Coronary artery (tissue), 2 donors: ENCODE data around the gene EEF1A1.
"Not testable (repeated sequence)": the region's sequence is repeated elsewhere in the genome, so short reads cannot be mapped to it uniquely, and the experiment has no call there.

Experiments
- DNase-seq: peaks from one replicate; pipeline ENCODE4 v3.0.0-alpha.2; 2017; ENCODE audit warnings: low spot score
- H3K27ac ChIP-seq, 2 donors: fragments of 200-600 bp; sonication (generic); one replicate each; pipeline ENCODE4 v1.5.1; 2016 to 2019
- H3K4me3 ChIP-seq: fragments of 200-600 bp; sonication (generic); 2 replicates; pipeline ENCODE4 v1.5.1; 2016; ENCODE audit warnings: mild to moderate bottlenecking, moderate library complexity
- TF ChIP-seq, protein P1 (sequence below): fragments of 200-600 bp; sonication (generic); IDR thresholded peaks from one replicate; pipeline ENCODE4 v1.5.1; 2019; ENCODE audit warnings: antibody characterized with exemption

Gene EEF1A1

DNA sequence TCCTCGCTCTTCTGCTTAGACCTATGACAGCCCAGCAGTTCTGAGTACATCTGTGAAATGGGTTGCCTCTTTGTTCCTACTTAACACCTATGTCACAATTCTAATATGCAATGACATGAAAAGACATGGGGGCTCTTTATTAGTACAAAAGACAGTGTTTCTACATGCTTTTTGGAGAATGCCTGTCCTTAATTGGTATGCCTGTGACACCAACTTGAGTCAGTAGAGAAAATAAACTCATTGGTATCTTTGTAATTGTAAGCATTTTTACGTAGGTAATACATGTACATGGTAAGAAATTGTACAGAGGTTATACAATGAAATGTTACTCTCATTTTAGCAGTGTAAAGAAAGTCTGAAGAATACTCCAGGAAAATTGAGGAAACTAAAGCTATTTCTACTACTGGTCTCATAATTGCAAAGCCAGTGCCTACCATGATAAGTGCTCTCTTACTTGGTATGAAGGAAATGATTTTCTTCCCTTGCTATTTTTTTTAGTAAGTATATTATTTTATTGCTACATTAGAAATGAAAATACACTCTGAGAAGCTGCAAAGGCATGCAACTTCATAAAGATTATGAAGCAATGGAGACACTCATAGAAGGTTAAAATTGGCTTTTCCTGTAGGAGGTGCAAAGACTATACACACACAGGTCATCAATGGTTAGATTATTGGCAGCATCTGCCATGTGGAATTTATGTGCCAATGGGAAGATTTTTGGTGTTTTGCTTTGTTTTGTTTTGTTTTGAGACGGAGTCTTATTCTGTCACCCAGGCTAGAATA, 4.9 kb upstream of the EEF1A1 start:
- TF ChIP-seq, protein P1, sequence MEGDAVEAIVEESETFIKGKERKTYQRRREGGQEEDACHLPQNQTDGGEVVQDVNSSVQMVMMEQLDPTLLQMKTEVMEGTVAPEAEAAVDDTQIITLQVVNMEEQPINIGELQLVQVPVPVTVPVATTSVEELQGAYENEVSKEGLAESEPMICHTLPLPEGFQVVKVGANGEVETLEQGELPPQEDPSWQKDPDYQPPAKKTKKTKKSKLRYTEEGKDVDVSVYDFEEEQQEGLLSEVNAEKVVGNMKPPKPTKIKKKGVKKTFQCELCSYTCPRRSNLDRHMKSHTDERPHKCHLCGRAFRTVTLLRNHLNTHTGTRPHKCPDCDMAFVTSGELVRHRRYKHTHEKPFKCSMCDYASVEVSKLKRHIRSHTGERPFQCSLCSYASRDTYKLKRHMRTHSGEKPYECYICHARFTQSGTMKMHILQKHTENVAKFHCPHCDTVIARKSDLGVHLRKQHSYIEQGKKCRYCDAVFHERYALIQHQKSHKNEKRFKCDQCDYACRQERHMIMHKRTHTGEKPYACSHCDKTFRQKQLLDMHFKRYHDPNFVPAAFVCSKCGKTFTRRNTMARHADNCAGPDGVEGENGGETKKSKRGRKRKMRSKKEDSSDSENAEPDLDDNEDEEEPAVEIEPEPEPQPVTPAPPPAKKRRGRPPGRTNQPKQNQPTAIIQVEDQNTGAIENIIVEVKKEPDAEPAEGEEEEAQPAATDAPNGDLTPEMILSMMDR, result no peak
- Histone ChIP-seq H3K27ac (no peak overlapping the region), H3K4me3 (no peak overlapping the region)
- DNase-seq, result no peak

DNA sequence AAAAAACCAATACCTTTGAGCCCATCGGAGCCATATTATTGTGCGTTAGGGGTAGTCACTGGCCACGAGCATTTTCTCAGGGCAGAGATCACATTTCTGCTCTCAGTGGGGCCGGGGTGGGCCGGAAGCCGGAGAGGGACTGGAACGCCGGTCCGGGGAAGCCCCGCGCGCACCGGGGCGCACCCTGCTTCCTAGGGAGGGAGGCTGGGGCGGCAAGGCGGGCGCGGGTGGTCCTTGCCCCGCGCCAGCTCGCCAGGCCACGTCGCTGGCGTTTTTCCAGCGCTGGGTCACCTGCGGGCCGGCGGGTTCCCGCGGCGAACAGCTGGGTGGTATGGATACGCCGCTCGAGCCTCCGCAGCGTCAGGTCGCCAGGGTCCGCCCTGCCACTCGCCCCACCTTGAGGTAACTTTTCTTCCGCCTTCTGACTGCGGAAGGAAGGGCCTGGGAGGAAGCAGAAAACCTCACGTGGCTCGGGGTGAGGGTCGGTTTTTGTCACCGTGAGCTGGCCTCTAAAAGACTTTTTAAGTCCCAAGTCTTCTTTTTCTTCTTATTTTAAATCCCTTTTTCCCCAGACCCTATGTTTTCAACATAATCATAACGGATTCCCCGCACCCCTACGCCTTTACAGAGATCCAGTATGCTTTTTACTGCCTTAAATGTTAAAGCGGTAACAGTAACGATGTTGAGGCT, 2.7 kb upstream of the EEF1A1 start:
- Histone ChIP-seq H3K4me3 (peak overlapping the region; percentile 83), H3K27ac (peak overlapping the region; percentile 80 to 97)

DNA sequence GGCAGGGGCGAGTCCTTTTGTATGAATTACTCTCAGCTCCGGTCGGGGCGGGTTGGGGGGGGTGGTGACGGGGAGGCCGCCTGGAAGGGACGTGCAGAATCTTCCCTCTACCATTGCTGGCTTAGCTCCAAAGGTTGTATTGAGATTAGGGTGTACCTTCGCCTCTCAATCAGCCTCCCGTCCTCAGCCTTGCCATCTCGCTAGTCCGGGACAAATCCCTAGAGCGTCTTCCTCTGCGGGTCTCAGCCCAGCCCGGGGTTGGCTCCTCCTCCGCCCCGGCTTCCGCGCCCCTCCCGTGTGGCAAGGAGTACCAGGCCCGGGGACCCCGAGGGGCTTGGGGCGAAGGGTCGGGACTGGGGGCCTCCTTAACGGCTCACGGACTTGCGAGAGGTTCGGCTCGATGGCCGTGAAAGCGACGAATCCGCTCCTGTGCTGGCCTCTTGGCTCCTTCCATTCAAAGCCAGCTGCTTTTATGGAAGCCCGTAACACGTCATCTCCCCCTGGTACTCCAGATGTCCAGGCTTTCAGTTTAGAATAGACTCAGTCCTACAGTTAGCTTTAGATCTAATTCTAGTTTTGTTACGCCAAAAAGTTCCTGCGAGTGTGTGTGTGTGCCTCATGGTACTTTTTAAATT, 636 bp upstream of the EEF1A1 start:
- no peak for DNase-seq
- TF ChIP-seq, protein P1, result no peak
- peak overlapping the region; percentile 97 to 100 for H3K27ac ChIP-seq
- peak overlapping the region; percentile 94 for H3K4me3 ChIP-seq

More for the DNA sequence above, 2.7 kb upstream of the EEF1A1 start:
- TF ChIP-seq, protein P1, result no peak
- DNase-seq, result peak; percentile 78

DNA sequence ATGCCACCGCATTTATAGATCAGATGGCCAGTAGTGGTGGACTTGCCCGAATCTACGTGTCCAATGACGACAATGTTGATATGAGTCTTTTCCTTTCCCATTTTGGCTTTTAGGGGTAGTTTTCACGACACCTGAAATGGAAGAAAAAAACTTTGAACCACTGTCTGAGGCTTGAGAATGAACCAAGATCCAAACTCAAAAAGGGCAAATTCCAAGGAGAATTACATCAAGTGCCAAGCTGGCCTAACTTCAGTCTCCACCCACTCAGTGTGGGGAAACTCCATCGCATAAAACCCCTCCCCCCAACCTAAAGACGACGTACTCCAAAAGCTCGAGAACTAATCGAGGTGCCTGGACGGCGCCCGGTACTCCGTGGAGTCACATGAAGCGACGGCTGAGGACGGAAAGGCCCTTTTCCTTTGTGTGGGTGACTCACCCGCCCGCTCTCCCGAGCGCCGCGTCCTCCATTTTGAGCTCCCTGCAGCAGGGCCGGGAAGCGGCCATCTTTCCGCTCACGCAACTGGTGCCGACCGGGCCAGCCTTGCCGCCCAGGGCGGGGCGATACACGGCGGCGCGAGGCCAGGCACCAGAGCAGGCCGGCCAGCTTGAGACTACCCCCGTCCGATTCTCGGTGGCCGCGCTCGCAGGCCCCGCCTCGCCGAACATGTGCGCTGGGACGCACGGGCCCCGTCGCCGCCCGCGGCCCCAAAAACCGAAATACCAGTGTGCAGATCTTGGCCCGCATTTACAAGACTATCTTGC, 725 bp downstream of the EEF1A1 start:
- H3K27ac ChIP-seq, result peak overlapping the region; percentile 97 to 100
- H3K4me3 ChIP-seq, result peak overlapping the region; percentile 94
- peak; percentile 92 for DNase-seq
- TF ChIP-seq, protein P1, result no peak

DNA sequence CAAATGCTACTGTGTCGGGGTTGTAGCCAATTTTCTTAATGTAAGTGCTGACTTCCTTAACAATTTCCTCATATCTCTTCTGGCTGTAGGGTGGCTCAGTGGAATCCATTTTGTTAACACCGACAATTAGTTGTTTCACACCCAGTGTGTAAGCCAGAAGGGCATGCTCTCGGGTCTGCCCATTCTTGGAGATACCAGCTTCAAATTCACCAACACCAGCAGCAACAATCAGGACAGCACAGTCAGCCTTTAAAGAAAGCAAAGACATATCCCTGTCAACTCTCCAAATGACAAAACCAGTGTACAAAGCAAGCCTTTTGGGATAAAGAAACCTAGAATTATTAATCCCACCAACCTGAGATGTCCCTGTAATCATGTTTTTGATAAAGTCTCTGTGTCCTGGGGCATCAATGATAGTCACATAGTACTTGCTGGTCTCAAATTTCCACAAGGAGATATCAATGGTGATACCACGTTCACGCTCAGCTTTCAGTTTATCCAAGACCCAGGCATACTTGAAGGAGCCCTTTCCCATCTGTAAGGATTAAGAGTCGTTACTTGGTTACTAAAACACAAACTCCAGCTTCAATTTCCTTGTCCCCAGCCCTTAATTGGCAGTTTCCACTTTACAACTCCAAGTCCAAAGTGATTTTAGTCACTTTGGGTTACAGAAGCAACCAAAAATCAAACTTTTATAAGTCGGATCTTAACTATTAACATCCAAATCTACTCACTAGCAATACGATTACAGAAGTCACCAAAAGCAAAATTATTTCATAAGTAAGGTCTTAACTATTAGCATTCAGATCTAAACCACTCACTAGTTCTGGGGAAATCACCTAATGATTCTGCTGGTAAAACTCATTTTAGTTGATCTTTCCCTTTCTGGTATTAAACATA, 1.6 kb downstream of the EEF1A1 start:
- peak overlapping the region; percentile 94 for H3K4me3 ChIP-seq
- peak overlapping the region; percentile 97 to 100 for H3K27ac ChIP-seq
- not testable (repeated sequence) for DNase-seq

DNA sequence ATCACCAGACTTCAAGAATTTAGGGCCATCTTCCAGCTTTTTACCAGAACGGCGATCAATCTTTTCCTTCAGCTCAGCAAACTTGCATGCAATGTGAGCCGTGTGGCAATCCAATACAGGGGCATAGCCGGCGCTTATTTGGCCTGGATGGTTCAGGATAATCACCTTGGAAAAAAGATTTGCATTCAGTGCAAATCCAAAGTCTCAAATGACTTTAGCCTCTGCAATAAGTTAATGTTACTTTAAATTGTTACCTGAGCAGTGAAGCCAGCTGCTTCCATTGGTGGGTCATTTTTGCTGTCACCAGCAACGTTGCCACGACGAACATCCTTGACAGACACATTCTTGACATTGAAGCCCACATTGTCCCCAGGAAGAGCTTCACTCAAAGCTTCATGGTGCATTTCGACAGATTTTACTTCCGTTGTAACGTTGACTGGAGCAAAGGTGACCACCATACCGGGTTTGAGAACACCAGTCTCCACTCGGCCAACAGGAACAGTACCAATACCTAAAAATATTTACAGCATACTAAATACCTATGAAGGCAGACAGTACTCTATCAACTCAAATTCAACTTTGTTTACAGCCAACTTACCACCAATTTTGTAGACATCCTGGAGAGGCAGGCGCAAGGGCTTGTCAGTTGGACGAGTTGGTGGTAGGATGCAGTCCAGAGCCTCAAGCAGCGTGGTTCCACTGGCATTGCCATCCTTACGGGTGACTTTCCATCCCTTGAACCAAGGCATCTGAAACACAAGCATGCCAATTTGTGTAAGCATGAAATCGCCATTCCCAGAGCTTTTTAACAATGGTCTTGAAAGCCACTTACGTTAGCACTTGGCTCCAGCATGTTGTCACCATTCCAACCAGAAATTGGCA, 2.5 kb downstream of the EEF1A1 start:
- peak overlapping the region; percentile 94 for H3K4me3 ChIP-seq
- DNase-seq, result not testable (repeated sequence)
- peak overlapping the region; percentile 74 to 100 for H3K27ac ChIP-seq
